Kasumi-1 (cell line): Measurements from ENCODE around the gene FBXO42.
"Not testable (repeated sequence)": the region's sequence is repeated elsewhere in the genome, so short reads cannot be mapped to it uniquely, and the experiment has no call there.

Source experiments
- DNase-seq, 2 experiments: peaks; one replicate each; lab custom pipeline; 2025; lab: John Stamatoyannopoulos, UW

The FBXO42 gene

GRCh38 chr1:16262067-16262466 lies 90.2 kb downstream of the FBXO42 start:
- no peak for DNase-seq

GRCh38 chr1:16260814-16261213 lies 91.5 kb downstream of the FBXO42 start:
- no peak for DNase-seq

GRCh38 chr1:16258591-16259135 lies 93.6 kb downstream of the FBXO42 start:
- DNase-seq, result no peak

GRCh38 chr1:16257968-16258367 lies 94.3 kb downstream of the FBXO42 start:
- no peak for DNase-seq

GRCh38 chr1:16257556-16257955 lies 94.7 kb downstream of the FBXO42 start:
- not testable (repeated sequence) for DNase-seq

- DNase-seq, result no peak
These were observed 95.8 kb downstream of the FBXO42 start for GRCh38 chr1:16256478-16256877.

GRCh38 chr1:16254263-16254928 lies 97.9 kb downstream of the FBXO42 start:
- DNase-seq, result no peak

GRCh38 chr1:16253332-16253922 lies 98.9 kb downstream of the FBXO42 start:
- no peak for DNase-seq

- no peak for DNase-seq
These were observed 99.4 kb downstream of the FBXO42 start for GRCh38 chr1:16252912-16253311.

- DNase-seq, result no peak
These were observed 100.9 kb downstream of the FBXO42 start for GRCh38 chr1:16251381-16251780.

GRCh38 chr1:16250524-16251251 lies 101.6 kb downstream of the FBXO42 start:
- DNase-seq, result no peak

GRCh38 chr1:16249596-16250241 lies 102.6 kb downstream of the FBXO42 start:
- no peak for DNase-seq

GRCh38 chr1:16248603-16249516 lies 103.4 kb downstream of the FBXO42 start:
- DNase-seq, result peak; percentile 43 to 46

- DNase-seq, result no peak
These were observed 104.3 kb downstream of the FBXO42 start for GRCh38 chr1:16248007-16248436.

- no peak for DNase-seq
These were observed 104.8 kb downstream of the FBXO42 start for GRCh38 chr1:16247441-16247840.

GRCh38 chr1:16246961-16247360 lies 105.3 kb downstream of the FBXO42 start:
- no peak for DNase-seq

GRCh38 chr1:16246239-16246638 lies 106.0 kb downstream of the FBXO42 start:
- not testable (repeated sequence) for DNase-seq

- no peak for DNase-seq
These were observed 106.6 kb downstream of the FBXO42 start for GRCh38 chr1:16245476-16246196.

- no peak for DNase-seq
These were observed 107.5 kb downstream of the FBXO42 start for GRCh38 chr1:16244650-16245285.
